Measurements from ENCODE around the gene MS4A14.
"Not testable (repeated sequence)": the region's sequence is repeated elsewhere in the genome, so short reads cannot be mapped to it uniquely, and the experiment has no call there.

MS4A14 gene

DNA sequence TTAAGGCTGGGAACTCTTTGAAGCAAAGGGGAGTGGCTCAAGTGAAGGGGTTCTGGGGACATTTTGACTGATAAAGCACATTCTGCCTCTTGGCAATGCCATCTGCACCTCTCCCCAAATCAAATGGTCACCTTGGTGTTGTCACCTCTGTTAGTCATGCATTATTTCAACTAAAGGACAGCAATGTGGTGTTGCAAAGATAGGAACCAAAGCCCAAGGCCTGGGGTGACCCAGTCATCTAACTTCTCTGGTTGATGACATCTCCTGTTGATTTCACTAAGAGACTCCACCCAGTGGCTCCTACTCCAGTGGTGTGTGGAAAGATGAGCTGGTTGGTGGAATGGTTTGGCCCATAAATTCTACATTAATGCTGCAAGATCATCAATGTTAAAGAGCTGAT, 51.6 kb downstream of the MS4A14 start:
- no peak for DNase-seq (ENCODE audit: low read depth in 2 of 2)
- no peak overlapping the region for H3K4me3 ChIP-seq (replicated peaks in 1 of 2; ENCODE audit: low read depth in 2 of 2, low read length in 2 of 2)
- TF ChIP-seq, protein P1, sequence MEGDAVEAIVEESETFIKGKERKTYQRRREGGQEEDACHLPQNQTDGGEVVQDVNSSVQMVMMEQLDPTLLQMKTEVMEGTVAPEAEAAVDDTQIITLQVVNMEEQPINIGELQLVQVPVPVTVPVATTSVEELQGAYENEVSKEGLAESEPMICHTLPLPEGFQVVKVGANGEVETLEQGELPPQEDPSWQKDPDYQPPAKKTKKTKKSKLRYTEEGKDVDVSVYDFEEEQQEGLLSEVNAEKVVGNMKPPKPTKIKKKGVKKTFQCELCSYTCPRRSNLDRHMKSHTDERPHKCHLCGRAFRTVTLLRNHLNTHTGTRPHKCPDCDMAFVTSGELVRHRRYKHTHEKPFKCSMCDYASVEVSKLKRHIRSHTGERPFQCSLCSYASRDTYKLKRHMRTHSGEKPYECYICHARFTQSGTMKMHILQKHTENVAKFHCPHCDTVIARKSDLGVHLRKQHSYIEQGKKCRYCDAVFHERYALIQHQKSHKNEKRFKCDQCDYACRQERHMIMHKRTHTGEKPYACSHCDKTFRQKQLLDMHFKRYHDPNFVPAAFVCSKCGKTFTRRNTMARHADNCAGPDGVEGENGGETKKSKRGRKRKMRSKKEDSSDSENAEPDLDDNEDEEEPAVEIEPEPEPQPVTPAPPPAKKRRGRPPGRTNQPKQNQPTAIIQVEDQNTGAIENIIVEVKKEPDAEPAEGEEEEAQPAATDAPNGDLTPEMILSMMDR (IDR thresholded peaks at IDR 0.05; ENCODE audit: low read depth, low read length) = no peak

DNA sequence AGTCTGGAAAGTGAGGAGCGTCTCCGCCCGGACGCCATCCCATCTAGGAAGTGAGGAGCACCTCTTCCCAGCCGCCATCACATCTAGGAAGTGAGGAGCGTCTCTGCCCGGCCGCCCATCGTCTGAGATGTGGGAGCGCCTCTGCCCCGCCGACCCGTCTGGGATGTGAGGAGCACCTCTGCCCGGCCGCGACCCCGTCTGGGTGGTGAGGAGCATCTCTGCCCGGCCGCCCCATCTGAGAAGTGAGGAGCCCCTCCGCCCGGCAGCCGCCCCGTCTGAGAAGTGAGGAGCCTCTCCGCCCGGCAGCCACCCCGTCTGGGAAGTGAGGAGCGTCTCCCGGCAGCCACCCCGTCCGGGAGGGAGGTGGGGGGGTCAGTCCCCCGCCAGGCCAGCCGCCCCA, 54.9 kb downstream of the MS4A14 start:
- not testable (repeated sequence) for DNase-seq (ENCODE audit: low read depth in 2 of 2); H3K4me3 ChIP-seq (replicated peaks in 1 of 2; ENCODE audit: low read depth in 2 of 2, low read length in 2 of 2)

DNA sequence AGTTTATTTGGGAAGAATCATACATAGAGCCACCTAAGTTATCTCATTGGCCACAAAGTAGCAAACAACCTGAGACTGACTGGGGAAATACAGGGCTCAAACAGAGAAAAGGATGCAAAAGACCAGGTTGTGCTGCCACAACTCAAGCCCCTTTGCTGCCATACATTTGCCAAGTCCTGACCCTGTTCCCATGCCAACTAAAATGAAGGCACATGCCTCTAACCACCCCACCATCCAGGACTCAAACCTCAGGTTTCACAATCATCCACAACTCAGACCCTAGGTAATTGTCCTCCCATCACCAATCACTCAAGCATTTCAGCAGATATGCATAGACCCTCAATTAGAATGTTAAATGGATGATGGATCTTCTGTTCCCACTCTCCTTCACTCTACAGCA, 58.0 kb downstream of the MS4A14 start:
- H3K4me3 ChIP-seq (replicated peaks in 1 of 2; ENCODE audit: low read depth in 2 of 2, low read length in 2 of 2) = no peak overlapping the region
- no peak for DNase-seq (ENCODE audit: low read depth in 2 of 2)
- TF ChIP-seq, protein P1 (IDR thresholded peaks at IDR 0.05; ENCODE audit: low read depth, low read length) = no peak

DNA sequence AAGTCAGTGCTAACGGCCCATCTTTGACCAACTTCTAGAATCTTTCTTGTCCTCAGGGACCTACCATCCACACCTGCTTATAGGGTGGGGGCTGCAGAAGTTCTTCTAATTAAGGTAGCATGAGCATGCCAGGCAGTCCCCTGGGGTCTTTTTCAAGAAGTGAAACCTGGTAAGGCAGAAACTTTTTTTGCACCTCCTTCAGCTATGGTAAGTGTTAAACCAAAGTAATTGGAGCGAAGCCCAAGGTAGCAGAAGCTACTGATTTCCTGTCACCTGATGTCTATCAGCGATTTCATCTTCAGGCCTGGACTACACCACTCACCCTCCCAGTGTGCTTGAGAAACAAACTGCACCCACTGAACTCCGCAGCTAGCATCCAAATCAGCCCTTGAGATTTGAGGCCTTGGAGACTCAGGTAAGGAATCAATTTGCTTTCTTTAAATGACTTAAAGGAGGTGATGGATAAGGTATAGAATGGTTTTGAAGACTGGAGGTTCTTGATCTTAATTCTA, 59.3 kb downstream of the MS4A14 start, which contains the start of gene MS4A1:
TSS of gene MS4A1 (plus strand) at position 317 of the 512 bp plus-strand sequence. CDS start 6,528 bp downstream, outside the sequence.
- TF ChIP-seq, protein P1 (IDR thresholded peaks at IDR 0.05; ENCODE audit: low read depth, low read length) = no peak
- no peak for DNase-seq (ENCODE audit: low read depth in 2 of 2)
- H3K4me3 ChIP-seq (replicated peaks in 1 of 2; ENCODE audit: low read depth in 2 of 2, low read length in 2 of 2) = no peak within 1 kb of the TSS

DNA sequence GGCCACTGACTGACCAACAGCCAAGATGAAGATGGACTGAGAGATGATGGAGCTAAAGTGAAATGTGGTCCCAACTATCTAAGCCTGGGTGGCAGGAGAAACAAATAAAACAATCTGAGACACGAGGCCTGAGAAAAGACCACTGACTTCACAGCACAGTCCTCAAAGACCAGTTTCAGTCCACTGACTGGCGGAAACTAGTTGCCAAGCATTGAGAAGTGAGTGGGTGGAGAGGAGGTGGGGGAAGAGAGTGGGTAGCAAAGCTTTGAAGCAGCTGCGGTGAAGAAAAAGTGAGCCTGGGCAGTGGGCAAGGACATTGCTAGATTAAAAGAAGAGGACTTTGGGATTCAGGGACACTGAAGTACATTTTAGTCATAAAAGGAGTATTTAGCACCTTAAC, 61.3 kb downstream of the MS4A14 start:
- DNase-seq (ENCODE audit: low read depth in 2 of 2) = no peak
- TF ChIP-seq, protein P1 (IDR thresholded peaks at IDR 0.05; ENCODE audit: low read depth, low read length) = no peak
- H3K4me3 ChIP-seq (replicated peaks in 1 of 2; ENCODE audit: low read depth in 2 of 2, low read length in 2 of 2) = no peak overlapping the region

DNA sequence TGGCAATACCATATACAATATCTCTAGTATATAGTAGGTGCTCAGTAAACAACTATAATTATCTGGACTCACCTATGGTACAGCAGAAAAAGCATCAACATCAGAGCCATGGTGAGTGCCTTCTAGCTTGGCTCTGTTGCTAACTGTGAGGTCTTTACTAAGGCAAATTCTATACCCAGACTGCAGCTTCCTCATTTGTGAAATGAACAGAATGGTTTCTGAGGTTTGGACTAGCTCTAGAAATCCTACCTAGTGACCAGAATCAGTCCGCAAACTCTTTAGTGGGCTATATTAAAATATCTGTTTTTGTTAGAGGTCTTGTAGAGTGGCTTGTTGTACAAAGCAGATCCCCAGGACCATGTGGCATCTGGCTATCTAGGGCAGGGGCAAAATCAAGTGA, 63.1 kb downstream of the MS4A14 start:
- no peak for DNase-seq (ENCODE audit: low read depth in 2 of 2)
- H3K4me3 ChIP-seq (replicated peaks in 1 of 2; ENCODE audit: low read depth in 2 of 2, low read length in 2 of 2) = no peak overlapping the region
- TF ChIP-seq, protein P1 (IDR thresholded peaks at IDR 0.05; ENCODE audit: low read depth, low read length) = no peak
